ENCODE results near the gene DDX3X.
A peak's percentile ranks its signal among the peaks of the same experiment; 100 is the strongest.
"Not testable (repeated sequence)": the region's sequence is repeated elsewhere in the genome, so short reads cannot be mapped to it uniquely, and the experiment has no call there.

Gene DDX3X

GRCh38 chrX:41373989-41374606, 40.1 kb downstream of the DDX3X start:
- DNase-seq (ENCODE audit: low spot score) = no peak

DNA sequence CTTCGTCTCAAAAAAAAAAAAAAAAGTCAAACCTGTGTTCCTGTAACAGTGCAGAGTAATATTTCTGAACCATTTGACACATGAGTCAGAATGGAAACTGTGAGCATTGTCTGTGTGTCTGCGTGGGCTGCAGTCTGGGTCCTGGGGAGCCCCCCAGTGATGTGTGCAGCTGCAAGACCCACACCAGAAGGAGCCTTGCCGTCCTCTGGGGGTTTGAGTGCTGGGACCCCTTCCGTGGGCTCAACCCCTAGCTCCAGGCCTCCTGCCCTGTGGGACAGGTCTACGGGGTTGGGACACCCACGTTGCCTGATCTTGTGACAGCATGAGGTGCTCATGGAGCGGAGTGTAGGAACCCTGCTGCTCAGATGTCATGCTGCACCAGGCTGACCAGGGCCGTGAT, 43.7 kb downstream of the DDX3X start:
- DNase-seq (ENCODE audit: low spot score) = no peak

- DNase-seq (ENCODE audit: low spot score) = peak; percentile 21
Observed at GRCh38 chrX:41381685-41382084, 47.7 kb downstream of the DDX3X start.

DNA sequence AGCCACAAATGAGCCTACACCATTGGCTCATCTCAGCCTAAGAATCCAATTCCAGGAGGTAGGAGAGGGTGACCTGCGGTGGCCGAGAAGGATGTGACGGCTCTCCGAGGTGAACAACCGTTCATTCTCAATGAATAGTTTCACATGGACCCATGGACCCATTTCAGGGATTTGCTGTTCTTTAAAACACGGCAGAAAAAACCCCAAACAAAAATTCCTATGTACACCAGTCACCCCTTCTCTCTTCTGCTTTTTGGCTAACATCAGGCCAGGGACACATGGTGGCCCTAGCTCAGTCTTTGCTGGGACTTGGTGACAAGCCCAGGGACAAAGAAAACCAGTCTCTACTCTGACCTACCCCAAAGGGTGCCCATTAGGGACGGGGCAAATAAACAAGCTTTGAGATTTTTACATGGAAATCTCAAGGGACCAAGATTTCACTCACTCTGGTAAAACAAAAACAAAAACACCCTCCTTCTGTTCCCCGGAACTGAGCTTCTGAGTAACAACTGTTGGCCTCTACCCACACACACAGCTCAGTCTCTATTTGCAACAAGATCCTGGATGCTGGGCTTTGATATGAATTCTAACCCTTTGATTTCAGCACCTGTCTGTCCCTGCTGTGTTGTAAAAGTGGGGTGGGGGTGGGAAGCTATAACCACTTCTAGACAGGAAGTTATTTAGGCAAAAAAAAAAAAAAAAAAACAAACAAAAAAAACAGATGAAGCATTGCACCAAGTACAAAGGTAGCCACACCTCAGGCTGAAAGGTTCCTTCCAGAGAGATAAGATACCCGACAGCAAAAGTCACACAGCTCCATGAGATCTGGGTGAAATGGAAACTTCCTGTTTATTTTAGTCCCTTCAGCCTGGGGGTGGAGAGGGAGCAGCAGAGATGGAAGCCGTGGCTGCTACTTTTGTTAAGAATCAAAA, 49.0 kb downstream of the DDX3X start:
- DNase-seq (ENCODE audit: low spot score) = no peak

- DNase-seq (ENCODE audit: low spot score) = no peak
Observed at GRCh38 chrX:41384051-41384705, 50.2 kb downstream of the DDX3X start.

GRCh38 chrX:41386222-41386990, 52.4 kb downstream of the DDX3X start:
- no peak for DNase-seq (ENCODE audit: low spot score)

GRCh38 chrX:41388543-41388942, 54.6 kb downstream of the DDX3X start:
- DNase-seq (ENCODE audit: low spot score) = no peak

DNA sequence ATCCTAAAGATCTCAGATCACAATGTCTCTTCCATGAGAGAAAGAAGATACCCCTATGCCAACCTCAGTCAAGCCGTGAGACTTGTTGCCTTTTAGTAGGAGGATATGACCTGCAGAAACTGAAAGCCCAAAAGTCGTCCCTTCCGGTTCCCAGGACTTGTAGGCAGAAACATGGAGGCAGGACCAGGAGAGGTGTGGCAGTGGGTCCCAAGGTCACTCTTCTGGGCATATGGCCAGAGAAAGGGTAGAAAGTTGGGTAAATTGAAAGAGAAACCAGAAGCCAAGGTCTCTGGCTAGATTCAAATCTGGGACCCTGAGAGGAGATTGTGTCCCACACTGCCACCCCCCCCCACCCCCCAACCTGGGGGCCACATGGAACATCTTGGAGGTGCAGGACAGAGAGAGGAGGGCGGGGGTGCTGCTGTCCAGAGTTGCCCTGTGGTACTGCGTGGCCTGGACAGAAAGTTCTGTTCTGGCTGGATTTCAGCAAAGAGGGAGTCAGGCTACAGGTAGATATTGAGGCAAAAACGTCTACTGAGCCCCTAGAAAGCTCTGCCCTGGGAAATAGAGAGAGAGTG, 55.4 kb downstream of the DDX3X start:
- DNase-seq (ENCODE audit: low spot score) = no peak

- not testable (repeated sequence) for DNase-seq (ENCODE audit: low spot score)
Observed at GRCh38 chrX:41390576-41390975, 56.6 kb downstream of the DDX3X start.

DNA sequence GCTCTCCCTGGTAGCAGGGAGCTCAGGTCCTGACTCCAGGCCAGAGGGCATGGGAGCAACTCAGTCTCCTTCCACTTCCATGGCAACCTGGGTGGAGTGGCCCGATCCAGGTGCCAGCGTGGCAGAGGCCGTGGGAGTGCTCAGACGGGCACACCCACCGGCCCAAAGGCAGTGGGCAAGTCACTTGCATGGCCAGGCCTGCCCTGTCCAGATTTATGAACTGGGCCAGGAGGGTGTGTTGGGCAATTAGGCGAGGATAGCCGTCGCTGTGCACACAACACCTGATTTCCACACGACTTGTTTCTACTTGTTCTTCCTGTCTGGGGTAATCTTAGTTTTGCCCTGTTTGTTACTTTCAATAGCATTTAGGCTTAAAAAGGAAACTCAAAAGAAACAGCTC, 57.6 kb downstream of the DDX3X start:
- DNase-seq (ENCODE audit: low spot score) = no peak

DNA sequence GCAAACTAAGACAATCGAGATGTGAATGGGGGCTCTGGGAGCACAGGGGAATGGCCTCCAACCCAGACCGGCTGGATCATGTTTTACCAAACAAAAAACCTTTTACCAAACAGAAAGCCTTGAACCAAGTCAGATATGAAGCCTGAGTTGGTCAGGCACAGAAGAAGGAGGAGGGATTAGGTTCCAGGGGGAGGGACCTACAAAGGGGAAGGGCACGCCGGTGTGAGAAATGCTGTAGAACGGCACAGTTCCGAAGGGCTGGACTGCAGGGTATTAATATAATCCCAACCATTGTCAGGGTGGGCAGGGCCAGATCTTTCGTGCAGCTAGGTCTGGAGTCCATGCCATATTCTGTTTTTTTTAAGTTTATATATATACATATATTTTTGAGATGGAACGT, 60.3 kb downstream of the DDX3X start:
- no peak for DNase-seq (ENCODE audit: low spot score)

- DNase-seq (ENCODE audit: low spot score) = no peak
Observed at GRCh38 chrX:41397219-41397618, 63.3 kb downstream of the DDX3X start.

GRCh38 chrX:41397768-41398167, 63.8 kb downstream of the DDX3X start:
- no peak for DNase-seq (ENCODE audit: low spot score)

GRCh38 chrX:41402556-41402955, 68.6 kb downstream of the DDX3X start:
- not testable (repeated sequence) for DNase-seq (ENCODE audit: low spot score)

DNA sequence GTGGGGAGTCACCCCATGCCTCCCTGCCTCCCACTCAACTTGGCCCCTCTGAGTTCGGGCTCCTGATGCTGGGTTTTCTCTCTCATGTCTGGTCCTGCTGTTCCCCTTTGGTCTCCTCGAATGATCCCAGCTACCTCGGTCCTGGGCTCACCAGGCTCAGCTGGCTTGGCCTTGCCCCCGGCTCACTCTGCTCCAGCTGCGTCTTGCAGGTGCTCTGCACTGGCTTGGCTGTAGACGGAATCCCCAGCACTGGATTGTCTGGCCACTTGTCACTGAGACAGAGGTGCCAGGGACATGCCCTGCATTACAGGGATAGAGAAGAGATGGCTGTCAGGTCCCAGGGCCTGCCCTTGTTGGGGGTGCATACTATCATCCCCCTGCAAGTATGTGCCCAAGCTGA, 71.6 kb downstream of the DDX3X start:
- DNase-seq (ENCODE audit: low spot score) = no peak

- DNase-seq (ENCODE audit: low spot score) = no peak
Observed at GRCh38 chrX:41406201-41406600, 72.2 kb downstream of the DDX3X start.

GRCh38 chrX:41407816-41408215, 73.9 kb downstream of the DDX3X start:
- DNase-seq (ENCODE audit: low spot score) = no peak

GRCh38 chrX:41408576-41408975, 74.6 kb downstream of the DDX3X start:
- no peak for DNase-seq (ENCODE audit: low spot score)

DNA sequence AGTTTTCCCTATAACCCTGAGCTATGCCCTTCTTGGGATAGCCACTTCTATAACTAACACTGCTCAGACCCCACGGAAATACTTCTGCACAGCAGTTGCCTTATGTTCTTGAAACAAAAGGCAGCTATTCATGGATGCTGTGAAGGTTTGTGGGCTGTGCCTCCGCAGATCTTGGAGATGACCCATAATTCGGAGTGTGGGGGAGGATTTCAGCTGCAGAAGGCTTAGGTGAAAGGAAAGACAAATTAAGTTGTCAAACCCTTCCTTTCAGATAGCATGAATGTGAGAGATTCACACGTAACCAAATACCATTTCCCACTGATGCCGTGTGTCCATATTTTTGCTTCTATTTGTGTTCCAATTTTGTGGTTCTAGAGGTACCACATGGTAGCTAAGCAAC, 75.0 kb downstream of the DDX3X start:
- no peak for DNase-seq (ENCODE audit: low spot score)

GRCh38 chrX:41411222-41411621, 77.3 kb downstream of the DDX3X start:
- DNase-seq (ENCODE audit: low spot score) = not testable (repeated sequence)

DNA sequence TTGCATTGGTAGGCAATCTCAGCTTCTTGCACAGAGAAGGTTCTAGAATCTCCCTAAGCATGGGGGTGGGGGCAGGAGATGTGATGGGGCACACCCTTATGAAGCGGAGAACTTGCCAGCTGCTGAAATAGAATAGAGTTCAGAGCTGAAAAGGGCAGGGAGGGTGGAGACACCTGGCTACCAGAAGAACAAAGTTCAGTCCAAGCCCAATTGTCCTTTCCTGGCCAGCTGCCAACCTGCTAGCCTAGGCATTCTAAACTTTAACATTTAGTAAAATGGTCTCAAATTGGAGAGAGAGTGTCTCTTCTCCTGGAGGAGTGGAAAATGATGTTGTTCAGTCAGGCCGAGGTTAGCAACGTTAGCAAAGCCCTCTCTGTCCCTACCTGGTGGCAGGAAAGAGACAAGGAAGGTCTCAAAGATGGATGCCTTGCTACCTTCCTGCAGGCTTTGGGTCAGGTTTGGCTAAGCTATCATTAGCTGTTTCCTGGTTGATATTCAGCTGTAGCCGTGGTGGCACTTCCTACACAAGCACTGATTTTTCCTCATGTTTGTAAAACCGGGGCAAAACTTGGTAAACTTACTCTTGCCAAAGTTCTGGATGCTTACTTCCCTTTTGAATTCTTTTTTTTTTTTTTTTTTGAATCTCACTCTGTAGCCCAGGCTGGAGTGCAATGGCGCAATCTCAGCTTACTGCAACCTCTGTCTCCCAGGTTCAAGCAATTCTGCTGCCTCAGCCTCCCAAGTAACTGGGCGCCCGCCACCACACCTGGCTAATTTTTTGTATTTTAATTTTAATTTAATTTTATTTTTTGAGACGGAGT, 78.5 kb downstream of the DDX3X start:
- DNase-seq (ENCODE audit: low spot score) = no peak
